AG04450 (cell line): ENCODE data around the gene EBF3. TPM values are rescaled to one million over a fixed set of nuclear protein-coding genes. Genes with fewer than 3 reads are reported as not detected.

Source experiments
- CTCF ChIA-PET: fragments of 300-600, 350-600 bp; formaldehyde crosslinking; extraction: SDS; loops from one replicate; lab custom pipeline; 2022; ENCODE audit warnings: antibody characterized with exemption, inconsistent platforms; lab: Charles Lee
- POLR2A ChIA-PET: fragments of 350-600 bp; formaldehyde crosslinking; extraction: SDS; loops from one replicate; lab custom pipeline; 2021; ENCODE audit warnings: antibody characterized with exemption, inconsistent platforms; lab: Yijun Ruan, JAX
- DNase-seq: peaks from one replicate; pipeline ENCODE4 v3.0.0-alpha.2; 2011; ENCODE audit warnings: low read depth, low spot score
- H3K27ac ChIP-seq: one replicate; pipeline ENCODE4 v1.5.1; 2012; ENCODE audit warnings: low read depth, low read length, control low read depth
- H3K27me3 ChIP-seq: one replicate; pipeline ENCODE4 v1.6.0; 2012; ENCODE audit warnings: low read length; ENCODE audit not compliant: control insufficient read depth, insufficient read depth
- H3K4me3 ChIP-seq: 2 replicates; pipeline ENCODE4 v1.5.1; 2011; ENCODE audit warnings: mild to moderate bottlenecking, low read depth, low read length, control low read depth
- H3K9me3 ChIP-seq: 2 replicates; pipeline ENCODE4 v1.5.1; 2012; ENCODE audit warnings: low read length; ENCODE audit not compliant: control insufficient read depth, insufficient read depth
- polyA plus RNA-seq: library from polyadenylated mRNA; depleted of rRNA; stranded (reverse); fragments of >200 nt; gene quantifications from 2 replicates; pipeline ENCODE4 v1.2.3, GENCODE V29; 2011; rRNA removed
- small RNA-seq: library from RNA; depleted of rRNA; stranded (forward); fragments of <200 nt; gene quantifications from one replicate; pipeline ENCODE3, GENCODE V24; 2012; ENCODE audit warnings: low read depth; ENCODE audit not compliant: insufficient read length
- TF ChIP-seq, protein P1 (sequence below): IDR thresholded peaks from 2 replicates; pipeline ENCODE4 v1.5.1; 2011; ENCODE audit warnings: low read depth, low read length, control low read depth, inconsistent platforms

The EBF3 gene
- polyA plus RNA-seq, 1 experiment, result 0.01 TPM

DNA sequence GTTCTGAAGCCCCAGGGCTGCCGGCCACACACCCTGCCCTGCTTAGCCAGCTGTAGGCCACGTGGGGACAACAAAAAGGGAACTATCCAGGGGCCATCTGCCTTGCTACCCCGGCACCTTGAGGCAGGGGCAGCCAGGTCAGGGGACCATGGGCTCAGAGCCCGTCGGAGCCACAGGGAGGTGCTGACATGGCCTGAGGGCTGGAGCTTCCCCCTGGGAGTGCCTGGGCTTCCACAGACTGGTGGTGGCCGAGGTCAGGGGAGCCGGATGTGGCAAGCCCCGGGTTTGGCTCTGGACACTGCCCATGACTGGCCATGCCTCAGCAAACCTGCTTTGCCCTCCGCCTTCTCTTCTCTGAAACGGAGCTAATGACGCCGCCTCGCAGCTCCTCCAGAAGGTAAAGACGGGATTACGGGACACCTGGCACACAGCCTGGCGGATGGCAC lies 178.5 kb downstream of the EBF3 start:
- ChIA-PET CTCF (interaction anchor here (0.6 kb wide), 1 partner anchor 116 kb away, joined by 4 read pairs; no protein-coding TSS in a partner anchor), POLR2A (no interaction called here)
- no peaks in the 10 kb centered on the region for H3K27me3 ChIP-seq
- TF ChIP-seq, protein P1, sequence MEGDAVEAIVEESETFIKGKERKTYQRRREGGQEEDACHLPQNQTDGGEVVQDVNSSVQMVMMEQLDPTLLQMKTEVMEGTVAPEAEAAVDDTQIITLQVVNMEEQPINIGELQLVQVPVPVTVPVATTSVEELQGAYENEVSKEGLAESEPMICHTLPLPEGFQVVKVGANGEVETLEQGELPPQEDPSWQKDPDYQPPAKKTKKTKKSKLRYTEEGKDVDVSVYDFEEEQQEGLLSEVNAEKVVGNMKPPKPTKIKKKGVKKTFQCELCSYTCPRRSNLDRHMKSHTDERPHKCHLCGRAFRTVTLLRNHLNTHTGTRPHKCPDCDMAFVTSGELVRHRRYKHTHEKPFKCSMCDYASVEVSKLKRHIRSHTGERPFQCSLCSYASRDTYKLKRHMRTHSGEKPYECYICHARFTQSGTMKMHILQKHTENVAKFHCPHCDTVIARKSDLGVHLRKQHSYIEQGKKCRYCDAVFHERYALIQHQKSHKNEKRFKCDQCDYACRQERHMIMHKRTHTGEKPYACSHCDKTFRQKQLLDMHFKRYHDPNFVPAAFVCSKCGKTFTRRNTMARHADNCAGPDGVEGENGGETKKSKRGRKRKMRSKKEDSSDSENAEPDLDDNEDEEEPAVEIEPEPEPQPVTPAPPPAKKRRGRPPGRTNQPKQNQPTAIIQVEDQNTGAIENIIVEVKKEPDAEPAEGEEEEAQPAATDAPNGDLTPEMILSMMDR, result no peak
- DNase-seq, result no peak
- no peak overlapping the region for H3K27ac ChIP-seq
- H3K9me3 ChIP-seq, result peaks cover 66% of the 10 kb centered on the region
- no peak overlapping the region for H3K4me3 ChIP-seq

Small RNA genes lying within 50 kb of the gene (small RNA-seq; reads per million reads assigned to genes)
- gene AL354950.2, result not detected
- not detected for gene MIR4297

Other genes starting within 250 kb of the EBF3 start
- gene C10orf143, start 146.6 kb upstream of the EBF3 start, polyA plus RNA-seq, result 1.7 and 1.9 TPM in 2 replicates
- 91.0 and 126 TPM in 2 replicates for gene GLRX3, start 172.1 kb upstream of the EBF3 start, polyA plus RNA-seq